Measurements from ENCODE around the gene RAP1A. TPM values are rescaled to one million over a fixed set of nuclear protein-coding genes. Genes with fewer than 3 reads are reported as not detected.
A peak's percentile ranks its signal among the peaks of the same experiment; 100 is the strongest.

RAP1A gene
- polyA plus RNA-seq, 1 experiment: 20.5 TPM

DNA sequence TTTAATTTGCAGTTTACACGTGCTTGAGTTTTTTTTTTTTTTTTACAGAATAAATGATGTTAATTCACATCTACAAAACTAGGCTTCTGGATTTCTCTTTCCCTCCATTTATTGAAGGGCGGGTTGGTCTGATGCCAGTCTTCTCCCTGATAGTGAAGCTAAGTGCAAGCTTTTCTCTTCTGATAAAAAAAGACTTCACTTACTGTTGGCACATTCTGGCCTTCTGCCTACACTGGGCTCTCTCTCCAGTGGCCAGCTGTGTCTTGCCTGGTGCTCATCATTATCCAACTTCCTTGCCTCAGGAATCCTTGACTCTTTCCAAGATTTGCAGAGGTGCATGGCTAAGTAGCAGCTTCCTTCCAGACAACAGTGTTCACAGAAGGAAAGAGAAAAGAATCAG, 7.6 kb upstream of the RAP1A start:
- Histone ChIP-seq H3K36me3 (ENCODE audit: control insufficient read depth, insufficient read depth, low read length) (no peaks in the 10 kb centered on the region), H3K4me3 (ENCODE audit: low read depth, low read length) (no peak overlapping the region), H3K27me3 (ENCODE audit: control insufficient read depth, insufficient read depth, low read length) (no peaks in the 10 kb centered on the region)
- TF ChIP-seq, protein P1, sequence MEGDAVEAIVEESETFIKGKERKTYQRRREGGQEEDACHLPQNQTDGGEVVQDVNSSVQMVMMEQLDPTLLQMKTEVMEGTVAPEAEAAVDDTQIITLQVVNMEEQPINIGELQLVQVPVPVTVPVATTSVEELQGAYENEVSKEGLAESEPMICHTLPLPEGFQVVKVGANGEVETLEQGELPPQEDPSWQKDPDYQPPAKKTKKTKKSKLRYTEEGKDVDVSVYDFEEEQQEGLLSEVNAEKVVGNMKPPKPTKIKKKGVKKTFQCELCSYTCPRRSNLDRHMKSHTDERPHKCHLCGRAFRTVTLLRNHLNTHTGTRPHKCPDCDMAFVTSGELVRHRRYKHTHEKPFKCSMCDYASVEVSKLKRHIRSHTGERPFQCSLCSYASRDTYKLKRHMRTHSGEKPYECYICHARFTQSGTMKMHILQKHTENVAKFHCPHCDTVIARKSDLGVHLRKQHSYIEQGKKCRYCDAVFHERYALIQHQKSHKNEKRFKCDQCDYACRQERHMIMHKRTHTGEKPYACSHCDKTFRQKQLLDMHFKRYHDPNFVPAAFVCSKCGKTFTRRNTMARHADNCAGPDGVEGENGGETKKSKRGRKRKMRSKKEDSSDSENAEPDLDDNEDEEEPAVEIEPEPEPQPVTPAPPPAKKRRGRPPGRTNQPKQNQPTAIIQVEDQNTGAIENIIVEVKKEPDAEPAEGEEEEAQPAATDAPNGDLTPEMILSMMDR (IDR thresholded peaks at IDR 0.05; ENCODE audit: insufficient read depth, low read depth, low read length): no peak
- ChIA-PET CTCF (interaction anchor here (1.5 kb wide), 1 partner anchor 16 kb away, joined by 5 read pairs; no protein-coding TSS in a partner anchor), POLR2A (no interaction called here)
- DNase-seq (ENCODE audit: low read depth): no peak

DNA sequence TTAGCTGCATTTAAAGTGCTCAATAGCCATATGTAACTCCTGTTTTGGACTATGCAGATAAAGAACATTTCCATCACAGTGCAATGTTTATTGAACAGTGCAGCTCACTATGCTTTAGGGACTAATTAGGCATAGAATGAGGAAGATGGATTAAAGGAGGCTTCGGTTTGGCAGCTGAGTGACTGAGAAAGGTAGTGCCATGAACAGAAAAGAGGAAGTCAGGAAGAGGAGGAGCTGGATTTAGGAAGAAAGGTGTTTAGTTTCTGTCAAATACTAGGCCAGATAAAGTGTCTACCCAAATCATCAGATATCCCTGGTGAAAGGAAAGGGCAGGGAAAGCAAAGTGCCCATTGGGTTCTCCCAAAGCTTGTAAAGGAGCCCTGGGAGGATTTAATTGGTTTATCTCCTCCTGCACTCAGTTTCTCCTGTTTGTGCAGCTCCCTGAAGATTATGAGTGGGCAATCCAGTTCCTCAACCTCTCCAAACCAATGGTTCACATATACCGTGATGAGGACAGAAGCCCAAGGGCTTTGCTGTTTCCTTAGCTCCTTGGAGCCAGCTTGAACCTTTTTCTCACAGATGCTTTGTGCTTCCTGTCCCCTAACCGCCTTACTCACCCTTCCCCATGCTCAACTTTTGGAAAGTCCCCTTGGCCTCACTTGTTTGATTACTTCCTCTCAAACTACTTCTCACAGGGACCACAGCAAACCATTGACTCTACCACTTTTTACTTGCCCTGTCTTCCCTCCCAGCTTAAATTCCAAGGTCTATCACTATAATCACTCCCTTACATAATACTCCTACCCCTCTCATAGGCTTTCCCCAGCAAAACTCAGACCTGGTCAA, 3.5 kb upstream of the RAP1A start:
- Histone ChIP-seq H3K36me3 (ENCODE audit: control insufficient read depth, insufficient read depth, low read length) (no peaks in the 10 kb centered on the region), H3K27me3 (ENCODE audit: control insufficient read depth, insufficient read depth, low read length) (no peaks in the 10 kb centered on the region), H3K4me3 (ENCODE audit: low read depth, low read length) (no peak overlapping the region)
- TF ChIP-seq, protein P1 (IDR thresholded peaks at IDR 0.05; ENCODE audit: insufficient read depth, low read depth, low read length): no peak
- POLR2A ChIA-PET: no interaction called here
- CTCF ChIA-PET: interaction anchor here (0.6 to 1.1 kb wide), 3 partner anchors 11 to 107 kb away, joined by 3 to 4 read pairs (median 4); no protein-coding TSS in a partner anchor
- DNase-seq (ENCODE audit: low read depth): no peak

DNA sequence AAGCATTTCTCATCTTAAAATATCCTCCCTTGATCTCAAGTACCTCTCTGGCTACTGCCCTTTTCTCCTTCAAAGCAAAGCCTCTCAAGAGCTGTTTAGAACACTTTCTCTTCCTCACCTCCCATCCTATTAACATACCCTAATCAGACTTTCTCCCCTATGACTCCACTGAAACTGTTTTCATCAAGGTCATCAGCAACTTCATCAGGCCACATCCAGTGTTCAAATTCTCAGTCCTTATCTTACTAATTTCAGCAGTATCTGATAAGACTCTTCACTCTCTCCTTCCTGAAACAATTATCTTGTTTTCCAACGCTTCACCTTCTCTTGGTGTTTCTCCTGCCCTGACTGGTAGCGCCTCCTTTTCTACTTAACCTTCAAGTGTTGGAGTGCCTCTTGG, 1.5 kb upstream of the RAP1A start:
- TF ChIP-seq, protein P1 (IDR thresholded peaks at IDR 0.05; ENCODE audit: insufficient read depth, low read depth, low read length): no peak
- H3K27me3 ChIP-seq (ENCODE audit: control insufficient read depth, insufficient read depth, low read length): no peaks in the 10 kb centered on the region
- CTCF ChIA-PET: interaction anchor here (0.6 kb wide), 1 partner anchor 54 kb away, joined by 6 read pairs; no protein-coding TSS in a partner anchor
- H3K4me3 ChIP-seq (ENCODE audit: low read depth, low read length): no peak overlapping the region
- no peaks in the 10 kb centered on the region for H3K36me3 ChIP-seq (ENCODE audit: control insufficient read depth, insufficient read depth, low read length)
- DNase-seq (ENCODE audit: low read depth): no peak
- POLR2A ChIA-PET: no interaction called here

DNA sequence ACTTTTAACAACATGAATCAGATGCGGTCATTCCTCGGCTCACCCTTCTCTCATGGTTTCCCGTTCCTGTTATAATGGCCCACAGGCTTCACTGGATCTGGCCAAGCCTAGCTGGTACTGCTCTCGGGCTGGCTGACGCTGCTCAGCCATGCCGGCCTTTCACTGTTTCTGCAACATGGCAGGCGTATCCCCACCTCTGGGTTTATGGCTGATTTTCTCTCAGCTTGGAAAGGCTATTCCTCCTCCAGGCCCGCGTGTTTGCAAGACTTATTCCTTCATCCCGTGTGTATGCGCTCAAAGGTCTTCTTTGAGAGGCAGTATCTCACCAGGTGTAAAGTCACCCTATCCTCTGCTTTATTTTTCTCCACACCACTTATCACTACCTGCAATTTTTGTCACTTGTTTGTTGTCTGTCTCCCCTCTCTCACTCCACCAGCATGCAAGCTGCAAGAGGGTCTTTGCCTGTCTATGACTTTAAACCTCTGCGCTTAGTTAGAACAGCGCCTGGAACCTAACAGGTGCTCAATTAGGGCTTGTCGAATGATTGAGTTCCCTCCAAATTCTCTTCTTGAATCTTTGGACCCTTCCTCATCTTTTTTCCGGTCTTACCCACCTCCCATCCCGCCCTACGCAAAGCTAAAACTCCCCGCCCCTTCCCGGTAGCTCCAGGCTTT, 491 bp upstream of the RAP1A start:
- no peaks in the 10 kb centered on the region for H3K36me3 ChIP-seq (ENCODE audit: control insufficient read depth, insufficient read depth, low read length)
- ChIA-PET CTCF (interaction anchor here (0.9 to 1.9 kb wide), 3 partner anchors 9 to 111 kb away, joined by 4 to 7 read pairs (median 6); no protein-coding TSS in a partner anchor), POLR2A (interaction anchor here (0.6 to 0.9 kb wide), 3 partner anchors 8 to 14 kb away, joined by 4 to 16 read pairs (median 5); no protein-coding TSS in a partner anchor)
- H3K4me3 ChIP-seq (ENCODE audit: low read depth, low read length): peak overlapping the region; percentile 42
- TF ChIP-seq, protein P1 (IDR thresholded peaks at IDR 0.05; ENCODE audit: insufficient read depth, low read depth, low read length): no peak
- DNase-seq (ENCODE audit: low read depth): no peak
- no peaks in the 10 kb centered on the region for H3K27me3 ChIP-seq (ENCODE audit: control insufficient read depth, insufficient read depth, low read length)

DNA sequence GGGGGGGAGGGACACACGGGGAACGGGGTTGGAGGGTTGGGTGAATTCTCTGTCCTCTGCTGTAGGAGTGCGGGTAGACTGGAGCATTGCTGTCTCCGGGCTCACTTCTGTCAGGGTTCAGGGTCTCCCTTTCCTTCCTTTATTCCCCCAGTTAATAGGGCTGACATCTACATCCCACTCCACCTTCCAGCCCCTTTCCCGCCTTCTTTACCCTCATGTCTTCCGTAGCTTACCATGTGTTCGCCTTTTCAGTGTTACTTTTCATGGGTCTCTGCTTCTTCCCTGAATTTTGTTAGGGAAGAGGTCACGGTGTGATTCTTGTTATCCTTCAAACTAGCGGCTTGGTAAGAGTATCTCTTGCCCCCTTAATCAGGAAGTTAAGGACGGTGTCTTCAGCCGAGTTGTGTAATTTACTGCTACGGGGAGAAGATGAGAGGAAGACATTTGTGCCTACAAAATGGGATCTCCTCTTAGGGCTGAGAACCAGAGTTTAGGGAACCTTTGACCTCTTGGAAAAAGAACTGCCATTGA, 917 bp downstream of the RAP1A start:
- no peak for DNase-seq (ENCODE audit: low read depth)
- POLR2A ChIA-PET: no interaction called here
- Histone ChIP-seq H3K27me3 (ENCODE audit: control insufficient read depth, insufficient read depth, low read length) (no peaks in the 10 kb centered on the region), H3K4me3 (ENCODE audit: low read depth, low read length) (peak overlapping the region; percentile 84), H3K36me3 (ENCODE audit: control insufficient read depth, insufficient read depth, low read length) (no peaks in the 10 kb centered on the region)
- TF ChIP-seq, protein P1 (IDR thresholded peaks at IDR 0.05; ENCODE audit: insufficient read depth, low read depth, low read length): no peak
- CTCF ChIA-PET: interaction anchor here (1.9 to 3.9 kb wide), 2 partner anchors 15 to 112 kb away, joined by 6 to 18 read pairs; no protein-coding TSS in a partner anchor

Measured in BJ (cell line).